Fibroblast of skin of abdomen (primary cell): ENCODE measurements around the gene SHC4.
"Not testable (repeated sequence)": the region's sequence is repeated elsewhere in the genome, so short reads cannot be mapped to it uniquely, and the experiment has no call there.

Experiments used
- DNase-seq: peaks from one replicate; pipeline ENCODE4 v3.0.0-alpha.2; 2013

SHC4 gene

GRCh38 chr15:48877630-48878595 lies 85.8 kb downstream of the SHC4 start, which contains the start of gene EID1:
TSS of gene EID1 (plus strand) at chr15:48878134. CDS start at chr15:48878177, 43 bp downstream.
- DNase-seq, result peak; percentile 94

- DNase-seq, result no peak
Measured at GRCh38 chr15:48876057-48876456, 87.7 kb downstream of the SHC4 start.

- no peak for DNase-seq
Measured at GRCh38 chr15:48875241-48875960, 88.3 kb downstream of the SHC4 start.

- no peak for DNase-seq
Measured at GRCh38 chr15:48872632-48873031, 91.1 kb downstream of the SHC4 start.

- no peak for DNase-seq
Measured at GRCh38 chr15:48871542-48871941, 92.2 kb downstream of the SHC4 start.

- DNase-seq, result no peak
Measured at GRCh38 chr15:48869966-48870365, 93.8 kb downstream of the SHC4 start.

- peak; percentile 61 for DNase-seq
Measured at GRCh38 chr15:48868536-48868935, 95.2 kb downstream of the SHC4 start.

GRCh38 chr15:48868023-48868422 lies 95.7 kb downstream of the SHC4 start:
- DNase-seq, result no peak

GRCh38 chr15:48866141-48866563 lies 97.6 kb downstream of the SHC4 start:
- peak; percentile 46 for DNase-seq

- DNase-seq, result peak; percentile 77
Measured at GRCh38 chr15:48865370-48866079, 98.2 kb downstream of the SHC4 start.

- DNase-seq, result no peak
Measured at GRCh38 chr15:48862705-48863104, 101.0 kb downstream of the SHC4 start.

GRCh38 chr15:48861813-48862431 lies 101.8 kb downstream of the SHC4 start:
- DNase-seq, result peak; percentile 76

- DNase-seq, result peak; percentile 13
Measured at GRCh38 chr15:48859426-48859825, 104.3 kb downstream of the SHC4 start.

- DNase-seq, result peak; percentile 64
Measured at GRCh38 chr15:48858401-48858800, 105.3 kb downstream of the SHC4 start.

- peak; percentile 49 for DNase-seq
Measured at GRCh38 chr15:48856942-48857341, 106.8 kb downstream of the SHC4 start.

- peak; percentile 61 for DNase-seq
Measured at GRCh38 chr15:48855501-48856440, 107.9 kb downstream of the SHC4 start.

- not testable (repeated sequence) for DNase-seq
Measured at GRCh38 chr15:48854434-48854833, 109.3 kb downstream of the SHC4 start.

- DNase-seq, result no peak
Measured at GRCh38 chr15:48851956-48852355, 111.8 kb downstream of the SHC4 start.

GRCh38 chr15:48850648-48851047 lies 113.1 kb downstream of the SHC4 start:
- DNase-seq, result no peak

GRCh38 chr15:48845123-48845522 lies 118.6 kb downstream of the SHC4 start:
- DNase-seq, result no peak

GRCh38 chr15:48842501-48842900 lies 121.2 kb downstream of the SHC4 start:
- no peak for DNase-seq
